Fibroblast of lung (primary cell): ENCODE results near the gene TLK2. TPM values are rescaled to one million over a fixed set of nuclear protein-coding genes. Genes with fewer than 3 reads are reported as not detected.

Source experiments
- DNase-seq, 2 donors: peaks; one replicate each; pipeline versions ENCODE4 v3.0.0 to v3.0.0-alpha.2; 2010; ENCODE audit warnings: low read depth in 2 of 2
- H2AFZ ChIP-seq: 2 replicates; pipeline ENCODE4 v1.5.1; 2012; ENCODE audit warnings: low read length, control low read depth, inconsistent platforms
- H3K27ac ChIP-seq: 2 replicates; pipeline ENCODE4 v1.5.1; 2011; ENCODE audit warnings: low read length, control low read depth; ENCODE audit not compliant: insufficient read depth
- H3K27me3 ChIP-seq: 2 replicates; pipeline ENCODE4 v1.5.1; 2011; ENCODE audit warnings: mild to moderate bottlenecking, low read length; ENCODE audit not compliant: control insufficient read depth, insufficient read depth
- H3K36me3 ChIP-seq: 2 replicates; pipeline ENCODE4 v1.5.1; 2011; ENCODE audit warnings: low read length; ENCODE audit not compliant: control insufficient read depth, insufficient read depth
- H3K4me1 ChIP-seq: 2 replicates; pipeline ENCODE4 v1.5.1; 2011; ENCODE audit warnings: low read length; ENCODE audit not compliant: control insufficient read depth, insufficient read depth; ENCODE audit errors: extremely low read depth
- H3K4me2 ChIP-seq: 2 replicates; pipeline ENCODE4 v1.5.1; 2011; ENCODE audit warnings: low read length, control low read depth; ENCODE audit not compliant: insufficient read depth; ENCODE audit errors: extremely low read depth
- H3K4me3 ChIP-seq, 4 experiments: fragments of 200-600 bp in 1 of 4; sonication (generic) in 1 of 4; replicated peaks in 1 of 4; 2 replicates each; pipeline ENCODE4 v1.5.1; 2011 to 2016; ENCODE audit warnings: low read length in 4 of 4, low read depth in 3 of 4, mild to moderate bottlenecking in 3 of 4, control low read depth in 2 of 4, inconsistent platforms in 1 of 4, mixed read lengths in 1 of 4; ENCODE audit not compliant: insufficient read depth in 1 of 4; ENCODE audit errors: control extremely low read depth in 1 of 4
- H3K79me2 ChIP-seq: 2 replicates; pipeline ENCODE4 v1.5.1; 2012; ENCODE audit warnings: mild to moderate bottlenecking, low read length, inconsistent platforms; ENCODE audit not compliant: control insufficient read depth, insufficient read depth
- H3K9ac ChIP-seq: 2 replicates; pipeline ENCODE4 v1.5.1; 2011; ENCODE audit warnings: mild to moderate bottlenecking, low read length, control low read depth; ENCODE audit not compliant: insufficient read depth
- H3K9me3 ChIP-seq: 2 replicates; pipeline ENCODE4 v1.5.1; 2012; ENCODE audit warnings: low read depth, low read length; ENCODE audit not compliant: control insufficient read depth, insufficient read depth
- H4K20me1 ChIP-seq: 2 replicates; pipeline ENCODE4 v1.5.1; 2011; ENCODE audit warnings: low read length; ENCODE audit not compliant: control insufficient read depth, insufficient read depth; ENCODE audit errors: extremely low read depth
- CTCF ChIP-seq, 2 donors: IDR thresholded peaks in 1 of 2; conservative IDR thresholded peaks in 1 of 2; 1 replicate in 1 of 2; 2 replicates in 1 of 2; pipeline ENCODE4 v1.5.1; 2011 to 2012; ENCODE audit warnings: low read length in 2 of 2, control low read depth in 1 of 2, inconsistent platforms in 1 of 2, low read depth in 1 of 2, mild to moderate bottlenecking in 1 of 2
- EZH2 ChIP-seq: IDR thresholded peaks from 2 replicates; pipeline ENCODE4 v1.5.1; 2012; ENCODE audit warnings: low read length, control low read depth, mild to moderate bottlenecking; ENCODE audit errors: missing control alignments
- polyA plus RNA-seq, 2 donors: library from polyadenylated mRNA; depleted of rRNA in 1 of 2; stranded (reverse) in 1 of 2; unstranded in 1 of 2; fragments of >200 nt; gene quantifications; 2 replicates each; pipeline ENCODE4 v1.2.1, GENCODE V29; 2011 to 2012; ENCODE audit warnings: missing spikeins in 1 of 2
- total RNA-seq: library from RNA; depleted of rRNA; stranded (reverse); fragments of >200 nt; gene quantifications from 2 replicates; pipeline ENCODE4 v1.2.1, GENCODE V29; 2014

TLK2 gene
- total and polyA plus RNA-seq, 2 donors (not counting 1 experiment from before 2014, with no cell fraction given) = 55.5 to 63.9 TPM

- TF ChIP-seq CTCF (conservative IDR thresholded peaks at IDR 0.05 in 1 of 2, IDR thresholded peaks at IDR 0.05 in 1 of 2; ENCODE audit: low read depth in 1 of 2, low read length in 2 of 2) = no peak
- no peak for TF ChIP-seq EZH2
- DNase-seq = no peak
- peaks cover 3% of the 10 kb centered on the region for H3K36me3 ChIP-seq
- H3K9ac ChIP-seq = no peak overlapping the region
- no peak overlapping the region for H3K4me2 ChIP-seq
- no peaks in the 10 kb centered on the region for H3K9me3 ChIP-seq
- H4K20me1 ChIP-seq = no peaks in the 10 kb centered on the region
- no peaks in the 10 kb centered on the region for H3K27me3 ChIP-seq
- H3K27ac ChIP-seq = no peak overlapping the region
- H3K4me3 ChIP-seq = no peak overlapping the region
- H3K4me1 ChIP-seq = no peaks in the 10 kb centered on the region
- H2AFZ ChIP-seq = no peak overlapping the region
- H3K79me2 ChIP-seq = peaks cover 48% of the 10 kb centered on the region
These were observed 162.5 kb downstream of the TLK2 start for GRCh38 chr17:62641153-62641552.

- H3K79me2 ChIP-seq = peaks cover 46% of the 10 kb centered on the region
- H3K4me3 ChIP-seq = no peak overlapping the region
- H3K9ac ChIP-seq = no peak overlapping the region
- H3K27me3 ChIP-seq = no peaks in the 10 kb centered on the region
- H3K4me2 ChIP-seq = no peak overlapping the region
- no peaks in the 10 kb centered on the region for H3K4me1 ChIP-seq
- DNase-seq = no peak
- H3K27ac ChIP-seq = no peak overlapping the region
- TF ChIP-seq EZH2 = no peak
- no peak for TF ChIP-seq CTCF (conservative IDR thresholded peaks at IDR 0.05 in 1 of 2, IDR thresholded peaks at IDR 0.05 in 1 of 2; ENCODE audit: low read depth in 1 of 2, low read length in 2 of 2)
- H4K20me1 ChIP-seq = no peaks in the 10 kb centered on the region
- peaks cover 3% of the 10 kb centered on the region for H3K36me3 ChIP-seq
- H3K9me3 ChIP-seq = no peaks in the 10 kb centered on the region
- no peak overlapping the region for H2AFZ ChIP-seq
These were observed 163.3 kb downstream of the TLK2 start for GRCh38 chr17:62641951-62642350.

GRCh38 chr17:62643496-62643895 lies 164.9 kb downstream of the TLK2 start:
- H3K4me1 ChIP-seq = peaks cover 2% of the 10 kb centered on the region
- no peak overlapping the region for H3K4me2 ChIP-seq
- no peak overlapping the region for H3K27ac ChIP-seq
- peaks cover 2% of the 10 kb centered on the region for H3K36me3 ChIP-seq
- no peaks in the 10 kb centered on the region for H3K9me3 ChIP-seq
- peaks cover 37% of the 10 kb centered on the region for H3K79me2 ChIP-seq
- no peak for DNase-seq
- no peak overlapping the region for H3K9ac ChIP-seq
- no peak overlapping the region for H3K4me3 ChIP-seq
- TF ChIP-seq CTCF (conservative IDR thresholded peaks at IDR 0.05 in 1 of 2, IDR thresholded peaks at IDR 0.05 in 1 of 2; ENCODE audit: low read depth in 1 of 2, low read length in 2 of 2) = no peak
- TF ChIP-seq EZH2 = no peak
- no peak overlapping the region for H2AFZ ChIP-seq
- H4K20me1 ChIP-seq = no peaks in the 10 kb centered on the region
- no peaks in the 10 kb centered on the region for H3K27me3 ChIP-seq
